HCT116 (cell line): ENCODE data around the gene LRRC43. TPM values are rescaled to one million over a fixed set of nuclear protein-coding genes. Genes with fewer than 3 reads are reported as not detected.
A peak's percentile ranks its signal among the peaks of the same experiment; 100 is the strongest.

Experiments used
- ATAC-seq: fragments of 200-7000 bp; cut with Tn5 transposase; 2 replicates; pipeline ENCODE4 v1.9.1; 2020; ENCODE audit warnings: mild to moderate bottlenecking, moderate library complexity
- BruUV-seq: library from RNA; stranded (reverse); fragments of 400-500 nt; replicated peaks from 2 replicates; lab custom pipeline; 2021; lab: Mats Ljungman, UMichigan
- CTCF ChIA-PET: fragments of 300-600 bp; sonication (Branson Sonifier 250); formaldehyde crosslinking; loops from one replicate; lab custom pipeline; 2021; ENCODE audit warnings: antibody characterized with exemption; lab: Charles Lee
- POLR2A ChIA-PET: fragments of 300-600, 350-600 bp; sonication (Branson Sonifier 250); formaldehyde crosslinking; loops from one replicate; lab custom pipeline; 2021; ENCODE audit warnings: antibody characterized with exemption; lab: Charles Lee
- RAD21 ChIA-PET, 2 experiments: fragments of 300-600 bp; sonication (Branson Sonifier 250); formaldehyde crosslinking; loops; one replicate each; lab custom pipeline; 2023; ENCODE audit warnings: low total read pairs in 2 of 2; ENCODE audit not compliant: uncharacterized antibody in 2 of 2, unreplicated experiment in 2 of 2, low non-redundant PET in 1 of 2; lab: Charles Lee
- DNase-seq: peaks from one replicate; pipeline ENCODE4 v3.0.0-alpha.2; 2010; ENCODE audit warnings: low read depth, low spot score
- H2AFZ ChIP-seq: fragments of 200-600 bp; shearing (Covaris generic), sonication (generic); 2 replicates; pipeline ENCODE4 v1.6.1; 2017; ENCODE audit warnings: low read depth, mixed run types, mixed read lengths, antibody characterized with exemption, low read length; ENCODE audit not compliant: poor library complexity, severe bottlenecking
- H3K27ac ChIP-seq: 2 replicates; pipeline ENCODE4 v1.5.1; 2012; ENCODE audit warnings: low read depth, low read length
- H3K27me3 ChIP-seq: fragments of 200-600 bp; sonication (generic); 2 replicates; pipeline ENCODE4 v1.6.1; 2016; ENCODE audit warnings: mixed run types, low read length, mixed read lengths; ENCODE audit not compliant: insufficient read depth
- H3K36me3 ChIP-seq, 2 experiments: fragments of 200-500 bp in 1 of 2; fragments of 200-600 bp in 1 of 2; sonication (Bioruptor generic) in 1 of 2; sonication (generic) in 1 of 2; 2 replicates each; pipeline versions ENCODE4 v1.5.1 to v1.6.1; 2014 to 2016; ENCODE audit warnings: low read length in 2 of 2, inconsistent platforms in 1 of 2, mixed read lengths in 1 of 2, mixed run types in 1 of 2; ENCODE audit not compliant: insufficient read depth in 2 of 2, control insufficient read depth in 1 of 2
- H3K4me1 ChIP-seq, 2 experiments: fragments of 200-600 bp in 1 of 2; sonication (generic) in 1 of 2; 2 replicates each; pipeline versions ENCODE4 v1.5.1 to v1.6.1; 2012 to 2017; ENCODE audit warnings: low read length in 2 of 2, inconsistent platforms in 1 of 2, mild to moderate bottlenecking in 1 of 2, mixed read lengths in 1 of 2, mixed run types in 1 of 2, moderate library complexity in 1 of 2; ENCODE audit not compliant: insufficient read depth in 2 of 2, control insufficient read depth in 1 of 2
- H3K4me2 ChIP-seq: fragments of 200-600 bp; sonication (generic); 2 replicates; pipeline ENCODE4 v1.6.1; 2017; ENCODE audit warnings: mixed run types, low read length, mixed read lengths
- H3K4me3 ChIP-seq, 2 experiments: fragments of 200-600 bp in 1 of 2; sonication (generic) in 1 of 2; replicated peaks in 1 of 2; 2 replicates each; pipeline ENCODE4 v1.5.1; 2011 to 2016; ENCODE audit warnings: low read length in 2 of 2, control low read depth in 1 of 2, low read depth in 1 of 2, mild to moderate bottlenecking in 1 of 2, mixed read lengths in 1 of 2, mixed run types in 1 of 2
- H3K79me2 ChIP-seq: fragments of 200-600 bp; sonication (generic); 2 replicates; pipeline ENCODE4 v1.6.1; 2017; ENCODE audit warnings: mild to moderate bottlenecking, mixed run types, low read length, moderate library complexity, mixed read lengths; ENCODE audit not compliant: insufficient read depth
- H3K9ac ChIP-seq: fragments of 200-600 bp; sonication (generic); 2 replicates; pipeline ENCODE4 v1.6.1; 2016; ENCODE audit warnings: low read length, mixed read lengths
- H3K9me2 ChIP-seq: fragments of 200-600 bp; sonication (generic), shearing (Covaris generic); 2 replicates; pipeline ENCODE4 v1.6.1; 2017; ENCODE audit warnings: mixed run types, mild to moderate bottlenecking, moderate library complexity; ENCODE audit not compliant: insufficient read depth
- H3K9me3 ChIP-seq, 2 experiments: fragments of 200-500 bp in 1 of 2; fragments of 200-600 bp in 1 of 2; sonication (Bioruptor generic) in 1 of 2; sonication (generic) in 1 of 2; 2 replicates each; pipeline ENCODE4 v1.6.1; 2014 to 2017; ENCODE audit warnings: low read length in 2 of 2, mixed read lengths in 2 of 2, inconsistent platforms in 1 of 2, low read depth in 1 of 2, mild to moderate bottlenecking in 1 of 2, mixed run types in 1 of 2, moderate library complexity in 1 of 2; ENCODE audit not compliant: control insufficient read depth in 1 of 2, insufficient read depth in 1 of 2
- H4K20me1 ChIP-seq: fragments of 200-600 bp; sonication (generic), shearing (Covaris generic); 2 replicates; pipeline ENCODE4 v1.6.1; 2017; ENCODE audit warnings: mixed run types, mild to moderate bottlenecking, moderate library complexity; ENCODE audit not compliant: insufficient read depth
- ATF3 ChIP-seq: IDR thresholded peaks from 2 replicates; pipeline ENCODE4 v1.6.1; 2012
- CBX3 ChIP-seq: IDR thresholded peaks from 2 replicates; pipeline ENCODE4 v1.6.1; 2012; ENCODE audit warnings: low read depth
- CEBPB ChIP-seq: IDR thresholded peaks from 2 replicates; pipeline ENCODE4 v1.6.1; 2012; ENCODE audit warnings: low read depth
- CTCF ChIP-seq, 3 experiments: fragments of 200-600 bp in 1 of 3; sonication (generic) in 1 of 3; IDR thresholded peaks in 2 of 3; conservative IDR thresholded peaks in 1 of 3; 2 replicates each; pipeline ENCODE4 v1.5.1; 2012 to 2017; ENCODE audit warnings: low read depth in 2 of 3, low read length in 2 of 3, antibody characterized with exemption in 1 of 3, borderline replicate concordance in 1 of 3, control low read depth in 1 of 3, mild to moderate bottlenecking in 1 of 3, mixed read lengths in 1 of 3, mixed run types in 1 of 3, moderate library complexity in 1 of 3; ENCODE audit not compliant: insufficient read depth in 1 of 3
- JUND ChIP-seq: IDR thresholded peaks from 2 replicates; pipeline ENCODE4 v1.6.1; 2012
- POLR2AphosphoS5 ChIP-seq: IDR thresholded peaks from 2 replicates; pipeline ENCODE4 v1.6.1; 2011; ENCODE audit warnings: mild to moderate bottlenecking, low read depth, low read length, moderate library complexity
- REST ChIP-seq: IDR thresholded peaks from 2 replicates; pipeline ENCODE4 v1.6.1; 2012; ENCODE audit warnings: low read depth
- SRF ChIP-seq: IDR thresholded peaks from 2 replicates; pipeline ENCODE4 v1.6.1; 2012; ENCODE audit warnings: low read depth
- TCF7L2 ChIP-seq: IDR thresholded peaks from 2 replicates; pipeline ENCODE4 v1.7.0; 2011; ENCODE audit warnings: borderline replicate concordance, inconsistent platforms; ENCODE audit not compliant: insufficient read depth, insufficient read length; ENCODE audit errors: extremely low read depth
- YY1 ChIP-seq: IDR thresholded peaks from 2 replicates; pipeline ENCODE4 v1.6.1; 2011; ENCODE audit warnings: low read length, low read depth, moderate library complexity, mild to moderate bottlenecking; ENCODE audit not compliant: insufficient replicate concordance; ENCODE audit errors: extremely low read depth
- ZBTB33 ChIP-seq: IDR thresholded peaks from 2 replicates; pipeline ENCODE4 v1.6.1; 2011; ENCODE audit warnings: mild to moderate bottlenecking, low read length, moderate library complexity; ENCODE audit not compliant: insufficient replicate concordance; ENCODE audit errors: extremely low read depth
- ZFX ChIP-seq: fragments of 450-650 bp; IDR thresholded peaks from 2 replicates; pipeline ENCODE4 v1.6.1; 2017
- intact Hi-C: fragments of 100-400 bp; cut with micrococcal nuclease; formaldehyde crosslinking; loops from 2 replicates; pipeline ENCODE4 v1.10.0; 2022
- total RNA-seq: library from RNA; stranded (reverse); gene quantifications from one replicate; pipeline ENCODE4 v1.2.1, GENCODE V29; 2021; ENCODE audit not compliant: unreplicated experiment

LRRC43 gene
- total RNA-seq, 1 experiment from 2014 or later = not detected

- TF ChIP-seq REST (no peak), CBX3 (no peak), CEBPB (no peak), ZBTB33 (no peak), ZFX (no peak), YY1 (no peak)
- TF ChIP-seq, all 23 proteins: peak for 0
Observed at GRCh38 chr12:122216445-122216844, 33.5 kb downstream of the LRRC43 start (continued).

- intact Hi-C loops = loop anchor here (1.0 kb wide), 2 partner anchors 40 to 301 kb away; partner anchors contain the start of genes KNTC1 and VPS33A
- POLR2A ChIA-PET = interaction anchor here (0.6 to 1.5 kb wide), 6 partner anchors 12 to 114 kb away, joined by 3 to 5 read pairs (median 4); partner anchors contain the start of gene B3GNT4
- peaks cover 9 to 11% of the 10 kb centered on the region in 2 experiments; a peak in 3 of 4 replicates for H3K36me3 ChIP-seq
- RAD21 ChIA-PET = interaction anchor here in 1 of 2 experiments (0.6 kb wide), 2 partner anchors 13 to 740 kb away, joined by 3 read pairs; partner anchors contain the start of gene ABCB9
- peak within 1 kb of the TSS; percentile 70 for H3K4me2 ChIP-seq
- ATAC-seq = peak; percentile 93
- CTCF ChIA-PET = no interaction called here
- peak within 1 kb of the TSS; percentile 92 for H3K9ac ChIP-seq
- DNase-seq = peak; percentile 97
- peaks cover 48% of the 10 kb centered on the region for H3K79me2 ChIP-seq
- no peaks in the 10 kb centered on the region for H3K9me3 ChIP-seq
- peak within 1 kb of the TSS; percentile 71 to 100 for H3K4me3 ChIP-seq
- no peaks in the 10 kb centered on the region for H3K9me2 ChIP-seq
- H3K4me1 ChIP-seq = peaks cover 7 to 21% of the 10 kb centered on the region in 2 experiments
- H4K20me1 ChIP-seq = no peaks in the 10 kb centered on the region
- BruUV-seq = no TSS peak
- H3K27ac ChIP-seq = peak within 1 kb of the TSS; percentile 96
- H2AFZ ChIP-seq = no peak within 1 kb of the TSS
- no peaks in the 10 kb centered on the region for H3K27me3 ChIP-seq
- TF ChIP-seq ZFX (no peak), JUND (no peak; the same call in 1 of the 2 replicates), TCF7L2 (peak; percentile 43), POLR2AphosphoS5 (peak; percentile 95), ATF3 (no peak), CTCF (IDR thresholded peaks at IDR 0.05 in 2 of 3, conservative IDR thresholded peaks at IDR 0.05 in 1 of 3; ENCODE audit: borderline replicate concordance in 1 of 3, insufficient read depth in 1 of 3, low read depth in 2 of 3, low read length in 2 of 3) (no peak), ZBTB33 (peak; percentile 8), SRF (peak; percentile 92)
Observed at GRCh38 chr12:122225683-122226365, 42.9 kb downstream of the LRRC43 start, which contains the start of gene DIABLO. Gene DIABLO, minus strand, starts transcription at chr12:122226052. Its CDS starts 38 bp downstream, at chr12:122226014.
